RWPE2 (cell line): ENCODE data around the gene KRTAP29-1.
"Not testable (repeated sequence)": the region's sequence is repeated elsewhere in the genome, so short reads cannot be mapped to it uniquely, and the experiment has no call there.

Experiments used
- ATAC-seq: fragments of 200-7000 bp; cut with Tn5 transposase; 3 replicates; pipeline ENCODE4 v1.9.1; 2021; ENCODE audit warnings: low read depth
- DNase-seq: peaks from one replicate; pipeline ENCODE4 v3.0.0-alpha.2; 2020; ENCODE audit warnings: low spot score
- H3K27ac ChIP-seq: fragments of 450-650 bp; 2 replicates; pipeline ENCODE4 v1.5.1; 2017; ENCODE audit warnings: mild to moderate bottlenecking; ENCODE audit not compliant: poor library complexity, severe bottlenecking
- H3K27me3 ChIP-seq: fragments of 250-450 bp; sonication (Bioruptor Pico); 2 replicates; pipeline ENCODE4 v1.5.1; 2021; ENCODE audit warnings: mild to moderate bottlenecking, moderate library complexity; ENCODE audit not compliant: insufficient read depth, poor library complexity, severe bottlenecking
- H3K36me3 ChIP-seq: fragments of 250-450 bp; sonication (Bioruptor Pico); 2 replicates; pipeline ENCODE4 v1.5.1; 2020; ENCODE audit warnings: low read depth, mild to moderate bottlenecking, moderate library complexity
- H3K4me1 ChIP-seq: fragments of 250-450 bp; sonication (Bioruptor Pico); 2 replicates; pipeline ENCODE4 v1.5.1; 2021; ENCODE audit warnings: mild to moderate bottlenecking, moderate library complexity; ENCODE audit not compliant: insufficient read depth, poor library complexity, severe bottlenecking
- H3K4me3 ChIP-seq: fragments of 250-450 bp; sonication (Bioruptor Pico); 2 replicates; pipeline ENCODE4 v1.5.1; 2021; ENCODE audit warnings: mild to moderate bottlenecking, moderate library complexity; ENCODE audit not compliant: severe bottlenecking
- H3K9me3 ChIP-seq: fragments of 250-450 bp; sonication (Bioruptor Pico); 2 replicates; pipeline ENCODE4 v1.5.1; 2021; ENCODE audit warnings: mild to moderate bottlenecking, moderate library complexity; ENCODE audit not compliant: severe bottlenecking
- CTCF ChIP-seq: fragments of 450-650 bp; IDR thresholded peaks from one replicate; pipeline ENCODE4 v1.5.1; 2017; ENCODE audit warnings: mild to moderate bottlenecking, moderate library complexity; ENCODE audit not compliant: poor library complexity, severe bottlenecking

The KRTAP29-1 gene

GRCh38 chr17:41284043-41284442 is 18.6 kb downstream of the KRTAP29-1 start:
- Histone ChIP-seq H3K27ac (no peak overlapping the region), H3K4me1 (no peaks in the 10 kb centered on the region), H3K9me3 (no peaks in the 10 kb centered on the region), H3K36me3 (no peaks in the 10 kb centered on the region), H3K4me3 (no peak overlapping the region), H3K27me3 (no peaks in the 10 kb centered on the region)
- ATAC-seq (no peak), DNase-seq (no peak)
- TF ChIP-seq CTCF: no peak

DNA sequence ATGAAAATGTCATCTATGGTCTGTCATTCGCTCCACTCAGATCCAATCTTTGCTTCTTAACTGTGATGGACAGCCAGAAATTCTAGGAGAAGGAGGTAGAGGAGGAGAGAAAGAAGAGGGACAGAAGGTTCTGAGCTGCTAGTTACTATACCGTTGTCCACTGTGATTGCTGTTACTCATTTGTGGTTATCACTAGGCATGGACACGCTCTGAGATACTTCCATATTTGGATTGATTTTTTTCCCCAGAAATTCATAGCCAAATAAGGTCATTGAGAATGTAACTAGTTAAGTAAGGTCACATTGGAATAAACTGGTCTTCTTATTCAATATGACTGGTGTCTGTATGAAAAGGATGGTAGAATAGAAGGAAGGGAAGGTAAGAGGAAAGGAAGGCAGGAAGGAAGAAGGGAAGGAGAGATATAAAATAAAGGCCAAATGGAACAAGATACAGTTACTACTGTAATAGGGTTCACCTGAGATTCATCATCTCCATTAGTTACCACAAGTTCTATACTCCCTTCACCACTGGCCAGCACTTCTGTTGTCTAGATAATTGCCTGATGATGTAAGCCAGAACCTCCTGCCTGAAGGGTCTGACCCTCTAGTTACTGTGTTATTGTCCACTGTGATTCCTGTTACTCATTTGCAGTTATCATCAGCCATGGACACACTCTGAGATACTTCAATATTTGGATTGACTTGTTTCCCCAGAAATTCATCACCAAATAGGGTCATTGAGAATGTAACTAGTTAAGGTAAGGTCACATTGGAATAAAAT is 24.3 kb downstream of the KRTAP29-1 start:
- Histone ChIP-seq H3K9me3 (no peaks in the 10 kb centered on the region), H3K27ac (no peak overlapping the region), H3K4me3 (no peak overlapping the region), H3K36me3 (no peaks in the 10 kb centered on the region), H3K27me3 (no peaks in the 10 kb centered on the region), H3K4me1 (no peaks in the 10 kb centered on the region)
- ATAC-seq: no peak
- DNase-seq: no peak
- no peak for TF ChIP-seq CTCF

DNA sequence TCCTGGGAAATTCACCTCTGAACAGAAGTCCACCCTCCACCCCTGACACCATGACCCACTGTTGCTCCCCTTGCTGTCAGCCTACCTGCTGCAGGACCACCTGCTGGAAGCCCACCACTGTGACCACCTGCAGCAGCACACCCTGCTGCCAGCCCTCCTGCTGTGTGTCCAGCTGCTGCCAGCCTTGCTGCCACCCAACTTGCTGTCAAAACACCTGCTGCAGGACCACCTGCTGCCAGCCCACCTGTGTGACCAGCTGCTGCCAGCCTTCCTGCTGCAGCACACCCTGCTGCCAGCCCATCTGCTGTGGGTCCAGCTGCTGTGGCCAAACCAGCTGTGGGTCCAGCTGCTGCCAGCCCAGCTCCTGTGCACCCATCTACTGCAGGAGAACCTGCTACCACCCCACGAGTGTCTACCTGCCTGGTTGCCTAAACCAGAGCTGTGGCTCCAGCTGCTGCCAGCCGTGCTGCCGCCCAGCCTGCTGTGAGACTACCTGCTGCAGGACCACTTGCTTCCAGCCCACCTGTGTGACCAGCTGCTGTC is 26.9 kb downstream of the KRTAP29-1 start, which contains the start of gene KRTAP9-7:
Gene KRTAP9-7 (plus strand): TSS at position 51 of the 543 bp plus-strand sequence. CDS start 0 bp downstream, at position 51.
- ATAC-seq: not testable (repeated sequence)

GRCh38 chr17:41271858-41272257 is 30.8 kb downstream of the KRTAP29-1 start:
- no peaks in the 10 kb centered on the region for H3K36me3 ChIP-seq
- H3K27me3 ChIP-seq: no peaks in the 10 kb centered on the region
- H3K4me3 ChIP-seq: no peak overlapping the region
- no peaks in the 10 kb centered on the region for H3K4me1 ChIP-seq
- no peak for TF ChIP-seq CTCF
- no peak for DNase-seq
- H3K9me3 ChIP-seq: no peaks in the 10 kb centered on the region
- H3K27ac ChIP-seq: no peak overlapping the region
- ATAC-seq: no peak

More for the DNA sequence above, 26.9 kb downstream of the KRTAP29-1 start, which contains the start of gene KRTAP9-7:
- not testable (repeated sequence) for H3K4me1 ChIP-seq, H3K27ac ChIP-seq, H3K4me3 ChIP-seq, H3K9me3 ChIP-seq, H3K27me3 ChIP-seq, DNase-seq, H3K36me3 ChIP-seq

DNA sequence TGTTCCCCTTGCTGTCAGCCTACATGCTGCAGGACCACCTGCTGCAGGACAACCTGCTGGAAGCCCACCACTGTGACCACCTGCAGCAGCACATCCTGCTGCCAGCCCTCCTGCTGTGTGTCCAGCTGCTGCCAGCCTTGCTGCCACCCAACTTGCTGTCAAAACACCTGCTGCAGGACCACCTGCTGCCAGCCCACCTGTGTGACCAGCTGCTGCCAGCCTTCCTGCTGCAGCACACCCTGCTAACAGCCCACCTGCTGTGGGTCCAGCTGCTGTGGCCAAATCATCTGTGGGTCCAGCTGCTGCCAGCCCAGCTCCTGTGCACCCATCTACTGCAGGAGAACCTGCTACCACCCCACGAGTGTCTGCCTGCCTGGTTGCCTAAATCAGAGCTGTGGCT is 31.3 kb downstream of the KRTAP29-1 start:
- H3K27ac ChIP-seq, H3K9me3 ChIP-seq, H3K27me3 ChIP-seq, H3K4me1 ChIP-seq, H3K36me3 ChIP-seq, H3K4me3 ChIP-seq, ATAC-seq, DNase-seq: not testable (repeated sequence)

- no peaks in the 10 kb centered on the region for H3K9me3 ChIP-seq
- no peak overlapping the region for H3K4me3 ChIP-seq
- DNase-seq (no peak), ATAC-seq (no peak)
- H3K36me3 ChIP-seq: no peaks in the 10 kb centered on the region
- no peak overlapping the region for H3K27ac ChIP-seq
- no peaks in the 10 kb centered on the region for H3K27me3 ChIP-seq
- H3K4me1 ChIP-seq: no peaks in the 10 kb centered on the region
- no peak for TF ChIP-seq CTCF
Measured at GRCh38 chr17:41267711-41268110, 34.9 kb downstream of the KRTAP29-1 start.
